ENCODE data around the gene DOCK9.

Gene DOCK9

GRCh38 chr13:98972059-98972458, 5.8 kb downstream of the DOCK9 start:
- no peak for DNase-seq

DNA sequence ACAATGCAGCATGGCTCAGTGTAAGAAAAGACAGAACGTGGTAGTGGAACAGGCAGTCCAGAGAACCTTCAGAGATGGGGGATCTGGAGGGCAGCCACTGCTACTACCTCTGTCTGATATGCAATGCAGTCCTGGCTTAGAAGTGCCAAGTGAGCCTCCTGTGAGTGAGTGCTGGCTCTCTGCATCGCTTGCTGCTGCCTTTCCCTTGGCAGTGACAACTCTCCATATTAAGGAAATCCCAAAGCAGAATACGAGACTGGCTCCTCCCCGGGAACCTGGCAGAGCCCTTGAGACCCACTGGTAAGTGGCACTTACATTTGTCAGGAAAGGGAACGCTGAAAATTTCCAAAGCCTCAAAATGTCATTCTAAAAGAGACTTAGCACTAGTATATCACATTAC, 7.5 kb downstream of the DOCK9 start:
- DNase-seq: no peak

DNA sequence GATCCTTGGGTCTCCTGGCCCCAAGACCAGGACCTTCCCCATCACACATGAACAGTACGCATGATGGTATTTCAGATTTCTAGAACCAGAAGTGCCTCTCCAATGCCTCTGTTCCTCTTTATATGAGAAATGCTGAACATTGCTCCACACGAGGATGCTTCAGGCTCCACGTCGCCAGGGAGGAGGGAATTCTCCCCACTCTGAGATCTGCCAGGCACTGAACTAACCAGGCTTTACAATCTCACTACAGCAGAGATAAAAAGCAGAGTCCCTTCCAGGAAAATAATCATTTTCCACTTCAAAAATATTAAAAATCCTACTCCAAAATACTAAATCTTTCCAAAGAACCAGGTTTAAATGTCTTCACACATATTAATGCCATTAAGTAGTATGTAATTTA, 10.4 kb downstream of the DOCK9 start:
- no peak for DNase-seq

DNA sequence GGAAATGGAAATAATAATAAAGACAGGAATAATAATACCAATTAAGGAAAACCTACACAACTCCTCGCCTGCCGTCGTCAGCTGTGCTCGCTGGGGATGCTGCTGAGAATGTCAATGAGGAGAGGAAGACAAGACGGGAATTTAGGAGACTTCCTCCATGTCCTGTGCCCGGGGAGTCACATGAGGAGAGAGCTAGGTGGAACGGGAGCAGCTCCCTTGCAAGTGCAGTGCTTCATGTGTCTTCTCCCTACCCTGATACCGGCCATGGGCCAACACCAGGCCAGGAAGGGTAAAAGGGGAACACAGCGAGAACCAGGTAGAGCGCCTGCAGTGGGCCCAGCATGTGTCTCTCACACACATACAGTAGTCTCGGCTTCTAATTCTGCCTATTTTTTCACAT, 11.8 kb downstream of the DOCK9 start:
- no peak for DNase-seq

- DNase-seq: no peak
Observed at GRCh38 chr13:98965325-98965724, 12.5 kb downstream of the DOCK9 start.

DNA sequence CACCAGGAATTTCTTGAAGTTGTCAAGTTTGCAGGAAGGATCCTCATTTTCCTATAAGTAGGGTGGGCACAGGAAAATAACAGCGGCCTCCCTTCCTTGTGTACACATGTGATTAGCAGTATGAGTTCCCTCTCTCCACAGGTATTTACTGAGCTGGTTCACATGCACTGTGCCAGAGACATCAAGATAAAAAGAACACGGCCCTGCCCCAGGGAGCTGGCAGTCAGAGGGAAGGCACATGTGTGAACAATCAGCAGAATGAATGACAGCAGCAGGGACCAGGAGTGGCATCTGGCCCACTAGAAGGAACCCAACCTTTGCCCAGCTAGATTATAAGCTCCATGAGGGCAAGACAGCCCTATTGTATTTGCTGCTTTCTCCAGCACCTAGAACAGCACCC, 13.9 kb downstream of the DOCK9 start:
- DNase-seq: no peak

- no peak for DNase-seq
Observed at GRCh38 chr13:98962901-98963590, 14.8 kb downstream of the DOCK9 start.

DNA sequence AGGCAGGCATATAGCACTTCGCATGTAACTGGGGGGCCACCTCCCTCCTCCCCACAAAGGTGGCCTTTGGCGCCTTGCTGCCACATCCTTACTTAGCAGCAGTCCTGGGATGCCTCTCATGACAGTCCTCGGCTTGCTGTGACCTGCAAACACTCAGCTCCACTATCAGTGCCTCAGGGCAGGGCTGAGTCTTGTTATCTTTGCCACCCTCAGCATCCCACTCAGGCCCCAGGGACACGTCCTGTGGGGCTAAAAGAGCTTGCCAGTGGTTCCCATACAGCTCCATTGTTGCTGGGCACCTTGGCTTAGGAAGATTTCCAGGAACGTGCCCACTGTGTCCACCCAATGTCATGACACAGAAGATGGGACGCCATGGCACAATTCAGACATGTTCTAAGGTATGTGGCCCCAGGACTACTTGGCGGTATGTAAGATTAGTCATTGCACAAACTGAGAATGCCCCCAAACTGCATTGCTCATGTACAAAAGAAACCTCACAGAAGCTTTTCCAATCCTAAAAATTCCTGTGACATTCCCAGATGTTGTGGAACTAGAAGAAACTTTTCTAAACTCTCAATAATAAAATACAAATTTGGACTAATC, 16.3 kb downstream of the DOCK9 start:
- DNase-seq: no peak

DNA sequence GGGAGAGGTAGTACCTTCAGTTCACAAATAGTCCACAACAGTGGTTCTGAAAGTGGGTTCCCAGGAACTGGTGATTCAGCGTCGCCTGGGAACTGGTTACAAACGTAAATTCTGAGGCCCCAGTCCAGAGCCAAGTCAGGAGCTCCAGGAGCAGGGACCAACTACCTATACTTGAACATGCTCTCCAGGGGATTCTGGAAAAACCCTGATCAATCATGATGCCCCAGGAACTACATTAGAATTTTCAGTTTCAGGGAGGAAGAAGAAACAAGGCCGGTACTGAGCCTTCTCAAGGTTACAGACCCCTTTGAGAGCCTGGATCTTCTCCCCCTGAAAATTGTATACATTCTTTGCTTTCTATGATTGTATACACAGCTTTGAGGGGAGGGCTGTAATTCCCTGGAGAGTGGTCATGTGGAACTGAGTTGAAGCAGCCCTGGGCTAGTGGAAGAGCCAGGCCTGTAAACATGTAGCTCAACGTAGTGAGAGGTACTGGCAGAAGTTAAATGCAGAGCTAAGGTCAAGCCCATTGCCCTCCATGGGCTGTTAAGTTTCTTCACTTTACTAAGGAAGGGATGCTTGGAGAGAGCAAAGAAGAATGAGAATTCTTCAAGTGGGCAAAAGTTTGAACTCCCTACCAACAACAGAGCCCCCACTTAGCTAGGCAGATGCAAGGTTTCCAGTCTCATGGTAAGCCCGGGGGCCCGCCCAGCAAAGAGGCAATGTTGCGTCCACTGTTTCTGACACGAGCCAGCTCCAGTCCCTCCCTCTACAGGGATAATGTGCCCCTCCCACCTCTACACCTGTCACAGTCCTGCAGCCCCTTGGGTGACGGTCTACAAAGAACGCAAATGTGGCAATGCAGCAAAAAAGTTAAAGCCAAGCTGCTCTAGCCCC, 17.0 kb downstream of the DOCK9 start:
- DNase-seq: no peak

GRCh38 chr13:98959786-98960605, 17.9 kb downstream of the DOCK9 start:
- no peak for DNase-seq

DNA sequence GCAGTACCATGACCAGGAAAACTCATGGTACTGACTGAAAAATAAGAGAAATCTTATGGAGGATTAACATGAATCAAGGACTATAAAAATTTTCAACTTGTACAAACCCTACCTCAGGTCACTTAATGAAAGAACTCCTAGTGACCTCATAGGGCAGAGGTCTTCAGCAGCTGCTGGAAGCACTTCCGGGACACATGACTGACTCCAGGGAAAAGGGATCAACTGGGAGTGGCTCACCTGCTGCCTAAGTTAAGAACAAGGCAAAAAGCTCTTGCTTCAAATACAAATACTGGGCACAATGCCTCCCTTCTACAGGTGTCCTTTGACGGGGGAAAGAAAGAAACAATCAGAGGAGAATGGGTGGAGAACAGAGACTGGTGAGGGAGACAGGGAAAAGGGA, 18.6 kb downstream of the DOCK9 start:
- no peak for DNase-seq

DNA sequence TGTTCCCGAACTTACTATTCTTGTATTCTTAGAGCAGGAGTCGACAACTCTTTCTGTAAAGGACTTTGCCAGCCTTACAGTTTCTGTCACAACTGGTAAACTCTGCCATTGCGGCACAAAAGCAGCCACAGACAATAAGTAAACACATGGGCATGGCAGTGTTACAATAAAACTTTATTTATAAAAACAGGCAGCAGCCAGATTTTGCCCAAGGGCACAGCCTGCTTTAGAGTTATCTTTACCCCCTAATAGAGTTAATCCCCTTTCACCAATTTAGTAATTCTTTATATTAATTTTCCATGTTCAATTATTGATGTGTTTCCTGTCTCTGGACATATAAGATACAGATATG, 19.4 kb downstream of the DOCK9 start:
- DNase-seq: no peak

DNA sequence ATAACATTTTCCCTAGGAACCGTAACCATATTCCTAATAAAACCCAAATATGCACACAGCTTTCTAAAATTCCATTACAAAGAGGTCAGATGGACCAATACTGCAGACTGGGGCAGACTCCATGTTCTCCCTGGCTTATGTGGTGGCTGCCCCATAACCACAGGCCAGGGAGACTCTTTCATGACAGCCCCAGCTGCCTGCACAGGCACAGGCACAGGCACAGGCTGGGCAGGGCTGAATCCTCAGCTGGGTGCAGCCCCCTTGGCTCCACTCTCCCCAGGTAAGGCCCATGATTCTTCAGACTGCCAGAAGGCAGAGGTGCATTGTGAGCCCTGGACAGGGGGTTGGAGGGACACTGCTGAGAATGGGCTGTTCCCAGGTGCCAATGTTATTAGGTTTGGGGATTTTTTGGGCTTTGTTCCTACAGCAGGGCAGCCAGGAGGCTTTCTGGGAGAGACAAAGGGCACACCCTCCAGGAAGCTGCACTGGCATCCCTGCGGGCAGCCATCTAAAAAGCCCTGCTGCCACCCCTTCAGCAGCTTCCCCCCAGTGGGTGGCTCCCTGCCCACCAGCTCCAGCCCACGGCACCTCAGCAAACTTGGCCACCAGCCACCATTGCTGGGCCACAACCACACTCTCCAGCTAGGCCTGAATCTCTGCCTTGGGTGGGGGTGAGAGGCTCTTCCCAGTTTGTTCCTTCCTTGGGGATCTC, 20.0 kb downstream of the DOCK9 start:
- no peak for DNase-seq

DNA sequence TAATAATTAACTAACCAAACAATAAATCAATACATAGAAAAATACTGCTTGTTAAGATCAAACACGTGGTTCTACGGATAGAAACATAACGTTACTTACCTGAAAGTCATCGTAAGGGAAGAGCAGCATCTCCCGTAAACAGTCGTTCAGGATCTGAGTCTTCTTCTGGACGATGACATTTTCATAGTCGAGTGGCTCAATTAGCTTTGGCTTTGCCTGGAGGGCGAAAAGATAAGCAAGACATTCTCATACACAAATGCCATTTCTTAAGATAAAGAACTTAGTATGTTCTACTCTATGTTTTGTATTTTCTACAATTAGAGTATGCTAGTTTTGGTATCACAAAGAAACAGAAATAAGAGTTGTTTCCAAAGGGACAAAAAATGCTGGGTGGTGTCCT, 22.5 kb downstream of the DOCK9 start:
- DNase-seq: no peak

DNA sequence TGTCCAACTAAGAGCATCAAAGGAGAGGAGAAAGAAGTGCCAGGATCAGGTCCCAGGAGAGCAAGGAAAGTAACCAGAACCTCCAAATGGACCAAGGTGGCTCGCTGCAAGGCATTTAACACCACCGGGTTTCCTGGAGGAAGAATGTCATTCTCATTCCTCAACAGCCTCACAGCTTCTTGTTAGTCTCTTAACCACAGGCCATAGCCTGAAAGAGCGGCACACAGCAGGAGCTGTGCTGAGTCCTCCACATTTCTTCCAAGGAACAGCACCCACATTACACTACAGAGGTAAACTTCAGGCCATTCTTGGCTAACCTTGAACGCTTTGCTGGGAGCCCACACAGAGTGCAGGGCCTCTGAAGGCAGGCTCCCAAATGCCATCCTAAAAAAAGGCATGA, 23.6 kb downstream of the DOCK9 start:
- DNase-seq: no peak

GRCh38 chr13:98951266-98951665, 26.6 kb downstream of the DOCK9 start:
- DNase-seq: no peak

- DNase-seq: no peak
Observed at GRCh38 chr13:98950705-98951104, 27.2 kb downstream of the DOCK9 start.

DNA sequence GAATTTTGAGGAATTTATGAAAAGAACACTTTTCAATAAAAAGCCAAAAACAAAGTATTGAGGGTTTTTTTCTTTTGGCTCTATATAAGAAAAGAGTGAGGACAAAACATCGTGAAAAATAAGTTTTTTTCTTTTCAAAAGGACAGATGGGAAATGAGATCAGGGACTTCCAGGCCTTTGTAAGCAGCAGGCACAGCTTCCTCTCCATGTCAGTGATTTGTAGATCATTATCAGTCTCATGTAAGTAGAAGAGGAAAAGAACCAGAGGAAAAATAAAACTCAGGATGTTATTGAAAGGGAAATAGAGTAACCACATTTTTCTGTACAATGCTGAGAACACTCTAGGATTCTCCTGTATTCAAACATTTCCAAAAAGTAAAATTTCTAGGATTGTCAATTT, 29.9 kb downstream of the DOCK9 start:
- DNase-seq: no peak

DNA sequence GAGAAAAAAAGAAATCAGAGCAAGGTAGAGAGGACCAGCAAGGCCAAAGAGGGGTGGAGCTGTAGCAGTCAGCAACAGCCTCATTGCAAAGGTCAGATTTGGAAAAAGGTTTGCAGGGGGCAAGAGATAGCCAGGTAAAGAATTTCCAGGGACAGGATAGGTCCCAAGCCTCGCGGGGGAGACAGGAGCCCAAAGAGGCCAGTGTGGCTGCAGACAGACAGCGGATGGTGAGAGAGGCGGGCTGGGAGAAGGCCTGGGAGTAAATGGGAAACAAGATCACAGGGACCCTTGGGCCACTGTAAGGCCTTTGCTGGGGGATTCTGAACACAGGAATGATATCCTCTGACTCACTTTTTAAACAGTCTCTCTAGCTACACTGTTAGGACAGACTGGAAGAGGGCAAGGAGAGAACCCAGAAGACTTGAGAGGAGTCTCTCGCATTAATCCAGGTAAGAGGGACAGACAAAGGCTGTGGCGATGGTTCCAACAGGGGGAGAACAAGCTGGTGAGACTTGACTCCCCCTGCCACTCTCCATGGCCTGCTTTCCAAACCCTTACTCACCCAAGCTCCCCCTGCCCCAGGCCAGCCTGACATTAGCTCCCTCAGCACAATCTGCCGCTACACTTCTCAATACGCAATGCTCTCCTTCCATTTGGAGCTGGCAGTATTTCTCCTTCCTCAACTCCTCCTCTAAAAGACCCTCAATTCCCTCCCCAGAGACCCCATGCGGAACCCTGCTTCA, 31.8 kb downstream of the DOCK9 start:
- DNase-seq: no peak

DNA sequence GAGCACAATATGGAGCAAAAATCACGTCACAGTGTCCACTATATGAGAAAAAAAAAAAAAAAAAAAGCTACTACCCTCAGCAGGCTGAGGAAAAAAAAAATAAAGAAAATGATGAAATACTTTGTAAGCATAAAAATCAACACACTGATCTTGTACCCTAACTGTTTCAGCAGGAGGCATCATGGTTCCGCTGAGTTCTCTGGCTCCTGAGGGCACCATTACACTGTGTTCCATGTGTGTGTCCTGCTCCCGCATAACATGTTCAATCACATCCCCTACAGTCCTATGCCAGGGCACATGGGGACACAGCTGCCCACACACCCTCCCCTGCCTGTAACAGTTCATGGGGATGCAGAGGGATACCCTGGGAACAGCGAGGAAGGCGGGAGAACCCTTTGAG, 33.5 kb downstream of the DOCK9 start:
- no peak for DNase-seq

- no peak for DNase-seq
Observed at GRCh38 chr13:98942997-98943396, 34.9 kb downstream of the DOCK9 start.

GRCh38 chr13:98942485-98942884, 35.4 kb downstream of the DOCK9 start:
- DNase-seq: no peak
